ENCODE measurements around the gene CNNM2.
A peak's percentile ranks its signal among the peaks of the same experiment; 100 is the strongest.
"Not testable (repeated sequence)": the region's sequence is repeated elsewhere in the genome, so short reads cannot be mapped to it uniquely, and the experiment has no call there.

The CNNM2 gene

DNA sequence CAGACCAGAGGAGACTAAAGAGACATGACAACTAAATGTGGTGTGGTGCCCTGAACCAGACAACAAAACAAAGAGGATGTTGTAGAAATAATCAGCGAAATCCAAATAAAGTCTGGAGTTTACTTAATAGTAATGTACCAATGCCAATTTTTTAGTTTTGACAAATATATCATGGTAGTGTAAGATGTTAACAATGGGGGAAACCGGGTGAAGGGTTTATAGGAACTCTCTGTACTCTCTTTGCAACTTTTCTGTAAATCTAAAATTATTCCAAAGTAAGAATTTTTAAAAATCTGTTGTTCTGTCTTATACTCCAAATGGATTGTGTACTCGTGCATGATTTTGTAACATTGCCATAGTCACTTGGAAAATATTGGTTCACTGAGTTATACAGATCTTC, 129.3 kb downstream of the CNNM2 start:
- FAIRE-seq (no peak), DNase-seq (ENCODE audit: insufficient read length) (no peak)
- TF ChIP-seq POLR2A (IDR thresholded peaks at IDR 0.05; ENCODE audit: low read depth, low read length), result no peak
- TF ChIP-seq TAF1 (IDR thresholded peaks at IDR 0.05; ENCODE audit: borderline replicate concordance, low read depth, low read length), result no peak
- TF ChIP-seq POLR2AphosphoS5 (IDR thresholded peaks at IDR 0.05; ENCODE audit: low read depth, low read length), result no peak

DNA sequence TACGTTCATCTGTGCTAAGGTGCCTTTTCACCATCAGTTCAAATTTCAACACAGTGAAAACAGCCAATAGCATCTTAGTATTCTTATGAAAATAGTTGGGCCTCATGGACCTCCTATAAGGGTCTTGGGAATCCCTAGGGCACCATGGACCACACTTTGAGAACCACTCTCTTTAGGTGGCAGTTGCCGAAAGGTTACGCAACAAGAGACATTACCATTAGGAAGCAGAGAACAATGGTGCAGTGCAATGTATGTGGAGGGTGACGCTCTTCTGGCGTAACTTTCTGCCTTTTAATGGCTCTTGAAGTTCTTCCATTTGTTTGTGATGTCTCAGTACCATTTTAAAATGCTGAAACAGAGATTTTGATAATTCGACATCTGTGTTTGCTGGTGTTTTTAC, 131.1 kb downstream of the CNNM2 start:
- FAIRE-seq, result no peak
- TF ChIP-seq POLR2AphosphoS5 (IDR thresholded peaks at IDR 0.05; ENCODE audit: low read depth, low read length), result no peak
- TF ChIP-seq TAF1 (IDR thresholded peaks at IDR 0.05; ENCODE audit: borderline replicate concordance, low read depth, low read length), result no peak
- TF ChIP-seq POLR2A (IDR thresholded peaks at IDR 0.05; ENCODE audit: low read depth, low read length), result no peak

DNA sequence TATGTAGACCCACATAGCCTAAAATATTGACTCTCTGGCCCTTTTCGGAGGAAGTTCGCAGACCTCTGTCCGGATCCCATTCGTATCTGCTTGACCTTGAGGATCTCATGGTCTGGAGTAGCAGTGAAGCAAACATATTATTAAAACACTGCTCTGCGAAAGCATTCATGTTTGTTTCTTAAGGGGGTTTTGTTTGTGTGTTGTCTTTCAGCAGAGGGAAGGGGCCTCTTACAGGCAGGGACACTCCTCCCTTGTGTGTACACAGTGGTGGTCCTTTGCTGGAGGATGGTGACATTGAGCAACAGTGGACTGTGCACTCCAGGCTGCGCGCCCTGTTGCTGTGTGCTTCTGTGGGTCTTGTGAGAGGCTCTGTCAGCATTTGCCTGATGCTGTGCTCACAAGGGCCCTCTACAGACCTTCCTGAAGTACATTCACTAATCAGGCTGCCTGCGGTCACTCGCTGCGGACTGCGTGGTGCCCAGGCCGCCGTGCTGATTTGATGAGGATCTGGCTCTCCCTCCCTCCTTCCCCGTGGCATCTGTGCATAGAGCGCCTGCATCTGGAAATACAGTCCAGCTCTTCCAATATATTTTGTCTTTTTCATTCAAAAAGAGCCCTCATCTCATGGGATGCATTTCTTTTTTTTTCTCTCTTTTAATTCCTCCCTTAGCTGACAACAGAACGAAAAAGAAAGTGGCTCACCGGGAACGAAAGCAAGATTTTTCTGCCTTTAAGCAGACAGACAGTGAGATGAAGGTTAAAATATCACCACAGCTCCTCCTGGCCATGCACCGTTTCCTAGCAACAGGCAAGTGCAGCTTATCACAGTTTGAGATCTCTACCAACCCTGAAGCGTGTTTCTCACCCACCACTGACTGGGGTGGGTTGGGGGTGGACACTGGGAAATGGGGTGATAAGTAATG, 135.8 kb downstream of the CNNM2 start:
- DNase-seq (ENCODE audit: insufficient read length), result peak; percentile 46

More for the DNA sequence above, 131.1 kb downstream of the CNNM2 start:
- DNase-seq (ENCODE audit: insufficient read length), result no peak

DNA sequence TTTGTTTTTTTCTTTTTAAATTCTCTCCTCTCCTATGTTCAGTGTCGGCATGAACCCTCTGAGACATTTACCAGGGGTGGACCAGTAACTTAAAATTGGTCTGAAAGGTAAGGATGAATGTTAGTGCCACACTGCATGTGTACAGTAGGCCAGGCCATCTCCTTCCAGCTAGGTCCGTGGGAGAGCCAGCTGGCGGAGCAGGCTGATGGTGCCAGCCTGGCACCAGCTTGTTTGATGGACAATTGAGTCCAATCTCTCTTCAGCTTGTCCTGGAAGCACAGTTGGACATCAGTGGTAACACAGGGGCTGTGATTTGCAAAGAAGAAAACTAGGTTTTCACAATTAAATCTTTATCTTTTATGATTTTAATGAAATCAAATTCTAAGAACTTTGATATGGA, 136.5 kb downstream of the CNNM2 start:
- DNase-seq (ENCODE audit: insufficient read length) (no peak), FAIRE-seq (peak; percentile 14)
- no peak for TF ChIP-seq POLR2AphosphoS5 (IDR thresholded peaks at IDR 0.05; ENCODE audit: low read depth, low read length)
- no peak for TF ChIP-seq POLR2A (IDR thresholded peaks at IDR 0.05; ENCODE audit: low read depth, low read length)

More for the DNA sequence above, 135.8 kb downstream of the CNNM2 start:
- TF ChIP-seq POLR2A (IDR thresholded peaks at IDR 0.05; ENCODE audit: low read depth, low read length) (no peak), POLR2AphosphoS5 (IDR thresholded peaks at IDR 0.05; ENCODE audit: low read depth, low read length) (no peak), TAF1 (IDR thresholded peaks at IDR 0.05; ENCODE audit: borderline replicate concordance, low read depth, low read length) (no peak)
- peak; percentile 89 for FAIRE-seq

DNA sequence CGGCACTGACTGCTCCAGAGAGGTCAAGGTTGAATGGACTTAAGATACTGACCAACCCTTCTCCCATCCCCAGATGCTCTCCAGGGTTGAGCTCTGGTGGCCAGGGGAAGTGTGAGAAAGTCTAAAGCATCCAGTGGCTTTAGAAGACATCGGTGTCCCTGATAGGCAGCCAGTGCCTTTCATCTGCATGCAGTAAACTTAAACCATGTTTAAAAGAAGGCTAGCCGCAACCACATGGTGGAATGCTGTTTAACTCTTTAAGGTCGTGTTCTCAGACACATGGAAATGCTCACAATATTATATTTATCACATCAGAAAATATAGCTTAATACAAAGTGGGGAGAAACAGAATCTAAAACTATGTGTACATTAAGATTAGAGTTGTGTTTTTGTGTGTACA, 137.0 kb downstream of the CNNM2 start:
- no peak for FAIRE-seq
- DNase-seq (ENCODE audit: insufficient read length), result no peak
- TF ChIP-seq POLR2AphosphoS5 (IDR thresholded peaks at IDR 0.05; ENCODE audit: low read depth, low read length) (no peak), TAF1 (IDR thresholded peaks at IDR 0.05; ENCODE audit: borderline replicate concordance, low read depth, low read length) (no peak), POLR2A (IDR thresholded peaks at IDR 0.05; ENCODE audit: low read depth, low read length) (no peak)

DNA sequence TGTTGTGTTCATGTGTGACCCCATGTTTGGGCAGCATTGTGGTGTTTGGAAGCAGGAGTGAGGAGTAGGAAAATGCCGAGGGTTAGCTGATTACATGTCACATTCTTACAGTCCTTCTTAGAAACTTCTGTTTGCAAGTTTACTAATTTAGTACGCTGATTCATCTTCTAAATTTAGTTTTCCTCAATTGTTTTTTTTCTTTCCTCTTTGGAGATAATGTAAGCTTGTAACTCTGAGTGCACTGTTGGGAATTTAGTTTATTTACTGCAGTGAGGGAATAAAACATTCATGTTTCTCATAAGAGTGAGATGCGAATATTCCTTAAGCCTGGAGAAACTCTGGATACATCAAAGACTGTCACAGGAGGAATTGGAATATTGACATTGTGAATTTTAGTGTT, 139.9 kb downstream of the CNNM2 start:
- FAIRE-seq (no peak), DNase-seq (ENCODE audit: insufficient read length) (no peak)
- TF ChIP-seq TAF1 (IDR thresholded peaks at IDR 0.05; ENCODE audit: borderline replicate concordance, low read depth, low read length) (no peak), POLR2A (IDR thresholded peaks at IDR 0.05; ENCODE audit: low read depth, low read length) (no peak), POLR2AphosphoS5 (IDR thresholded peaks at IDR 0.05; ENCODE audit: low read depth, low read length) (no peak)

DNA sequence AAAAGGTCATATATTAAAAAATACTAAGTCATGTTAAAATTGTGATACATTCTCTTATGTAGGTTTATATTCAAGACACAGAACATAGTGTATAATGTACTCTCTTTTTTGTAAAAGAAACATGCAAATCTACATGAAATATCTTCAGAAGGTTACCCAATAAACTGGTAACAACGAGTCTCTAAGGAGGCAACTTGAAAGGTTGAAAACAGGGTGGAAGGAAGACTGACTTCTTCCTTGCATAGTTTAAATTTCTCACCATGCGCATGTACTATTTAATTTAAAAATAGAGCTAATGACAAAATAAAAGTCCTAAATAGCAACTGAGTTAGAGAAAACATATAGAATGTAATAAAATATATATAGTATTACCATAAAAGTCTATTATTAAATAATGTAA, 142.5 kb downstream of the CNNM2 start:
- TF ChIP-seq POLR2AphosphoS5 (IDR thresholded peaks at IDR 0.05; ENCODE audit: low read depth, low read length), result no peak
- TF ChIP-seq POLR2A (IDR thresholded peaks at IDR 0.05; ENCODE audit: low read depth, low read length), result no peak
- TF ChIP-seq TAF1 (IDR thresholded peaks at IDR 0.05; ENCODE audit: borderline replicate concordance, low read depth, low read length), result no peak
- no peak for FAIRE-seq
- DNase-seq (ENCODE audit: insufficient read length), result no peak

DNA sequence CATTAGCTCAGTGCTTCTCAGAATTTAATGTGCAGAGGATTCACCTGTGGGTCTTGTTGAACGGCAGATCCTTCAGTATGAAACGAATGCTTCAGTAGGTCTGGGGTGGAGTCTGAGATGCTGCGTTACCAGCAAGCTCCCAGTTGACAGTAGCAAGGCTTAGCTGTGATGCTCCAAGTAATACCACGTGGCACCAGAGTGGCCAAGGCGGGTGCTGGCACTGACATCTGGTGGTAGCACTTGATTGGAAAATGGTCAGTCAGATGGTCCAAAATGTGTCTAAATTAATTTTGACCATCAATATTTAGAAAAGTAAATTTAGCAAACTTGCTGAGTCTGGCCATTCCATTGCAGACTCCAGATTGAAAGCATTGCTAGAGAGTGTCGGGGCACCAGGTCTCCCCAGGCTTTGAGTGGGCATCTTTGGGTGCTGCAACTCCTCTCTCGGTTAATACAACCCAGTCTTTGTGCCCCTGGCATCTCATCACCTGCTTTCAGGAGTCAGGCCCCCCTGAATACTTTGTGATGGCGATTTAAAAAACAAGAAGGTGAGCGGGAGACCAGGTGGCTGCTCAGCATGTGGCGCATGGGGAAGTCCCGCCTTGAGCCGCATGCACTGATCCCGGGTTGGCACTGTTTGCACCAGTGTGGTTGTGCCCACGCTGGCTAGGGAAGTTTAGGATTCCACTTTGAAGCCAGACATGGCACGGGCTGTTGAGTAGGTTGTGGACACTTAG, 144.9 kb downstream of the CNNM2 start:
- TF ChIP-seq POLR2A (IDR thresholded peaks at IDR 0.05; ENCODE audit: low read depth, low read length) (no peak), TAF1 (IDR thresholded peaks at IDR 0.05; ENCODE audit: borderline replicate concordance, low read depth, low read length) (no peak), POLR2AphosphoS5 (IDR thresholded peaks at IDR 0.05; ENCODE audit: low read depth, low read length) (no peak)
- FAIRE-seq, result no peak
- DNase-seq (ENCODE audit: insufficient read length), result no peak

DNA sequence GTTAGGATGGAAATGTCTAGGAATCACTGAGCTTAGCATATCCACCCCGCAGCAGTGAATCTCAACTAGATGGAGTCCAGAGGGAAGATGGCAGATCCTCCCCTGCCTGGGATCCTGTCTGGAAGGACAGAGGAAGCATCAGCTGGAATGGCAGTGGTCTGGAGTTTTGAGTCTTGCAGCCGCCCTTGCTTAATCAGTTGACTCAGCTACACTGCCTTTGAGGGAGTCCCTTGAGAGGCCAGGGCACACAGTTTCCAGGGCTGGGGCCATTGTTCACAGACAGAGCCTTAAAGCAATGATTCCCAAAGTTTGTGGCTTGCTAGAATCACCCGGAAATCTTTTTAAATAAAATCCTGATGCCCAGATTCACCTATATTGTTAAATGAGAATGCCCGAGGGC, 146.9 kb downstream of the CNNM2 start:
- FAIRE-seq, result no peak

DNA sequence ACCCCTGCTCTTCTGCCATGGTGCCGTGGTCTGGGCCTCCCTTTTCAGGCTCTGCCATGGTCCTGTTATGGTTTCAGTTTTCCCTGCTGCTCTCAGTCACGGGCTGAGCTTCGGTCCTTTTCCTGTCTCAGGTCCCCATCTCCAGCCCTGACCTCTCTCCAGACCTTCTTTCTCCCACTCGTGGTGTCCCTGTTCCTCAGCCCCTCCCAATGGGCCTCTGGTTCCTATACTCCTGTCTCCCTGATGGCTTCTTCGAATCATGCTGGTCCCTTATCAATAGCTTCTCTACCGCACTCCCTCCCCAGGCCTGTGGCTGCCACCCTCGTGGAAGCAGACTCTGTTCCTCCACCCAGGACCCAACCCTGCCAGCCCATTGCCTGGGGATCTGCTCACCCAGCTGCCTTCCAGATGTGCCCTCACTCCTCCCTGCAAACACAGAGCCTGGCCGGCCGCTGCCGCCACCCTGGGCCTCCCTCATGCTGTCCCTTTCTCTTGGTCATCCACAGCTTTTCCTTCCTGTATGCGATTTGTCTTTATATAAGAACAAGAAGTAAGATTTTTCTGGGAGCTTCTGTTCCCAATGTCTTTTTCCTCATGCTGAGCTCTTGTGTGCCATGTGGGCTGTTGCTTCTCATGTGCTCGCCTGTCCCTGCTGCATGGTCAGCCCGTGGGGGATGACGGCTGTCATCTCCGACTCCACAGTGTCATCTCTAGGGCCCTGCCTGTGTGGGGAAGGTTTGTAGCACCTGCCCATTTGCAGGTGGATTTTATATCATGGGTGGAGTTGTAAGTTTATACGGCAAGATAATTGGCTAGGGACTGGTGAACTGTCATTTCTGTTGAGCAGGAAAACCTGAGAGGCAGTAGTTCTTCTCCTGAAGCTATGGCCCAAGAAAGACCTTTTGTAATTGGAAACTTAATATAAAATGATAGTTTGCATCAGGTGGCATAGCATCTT, 148.3 kb downstream of the CNNM2 start:
- DNase-seq (ENCODE audit: insufficient read length), result no peak
- peak; percentile 14 for FAIRE-seq
- no peak for TF ChIP-seq TAF1 (IDR thresholded peaks at IDR 0.05; ENCODE audit: borderline replicate concordance, low read depth, low read length)
- no peak for TF ChIP-seq POLR2A (IDR thresholded peaks at IDR 0.05; ENCODE audit: low read depth, low read length)
- no peak for TF ChIP-seq POLR2AphosphoS5 (IDR thresholded peaks at IDR 0.05; ENCODE audit: low read depth, low read length)

More for the DNA sequence above, 146.9 kb downstream of the CNNM2 start:
- DNase-seq (ENCODE audit: insufficient read length), result no peak
- no peak for TF ChIP-seq POLR2A (IDR thresholded peaks at IDR 0.05; ENCODE audit: low read depth, low read length)
- no peak for TF ChIP-seq POLR2AphosphoS5 (IDR thresholded peaks at IDR 0.05; ENCODE audit: low read depth, low read length)
- no peak for TF ChIP-seq TAF1 (IDR thresholded peaks at IDR 0.05; ENCODE audit: borderline replicate concordance, low read depth, low read length)

DNA sequence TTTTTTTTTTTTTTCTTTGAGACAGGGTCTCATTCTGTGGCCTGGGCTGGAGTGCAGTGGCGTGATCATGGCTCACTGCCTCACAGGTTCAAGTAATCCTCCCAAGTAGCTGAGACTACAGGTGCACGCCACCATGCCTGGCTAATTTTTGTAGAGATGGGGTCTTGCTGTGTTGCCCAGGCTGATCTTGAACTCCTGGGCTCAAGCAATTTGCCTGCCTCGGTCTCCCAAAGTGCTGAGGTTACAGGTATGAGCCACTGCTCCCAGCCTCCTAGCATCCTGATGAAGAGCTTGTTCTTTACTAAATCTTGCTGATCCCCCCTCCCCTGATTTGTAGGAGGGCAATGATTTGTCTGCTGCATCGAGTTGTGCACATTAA, 149.0 kb downstream of the CNNM2 start:
- FAIRE-seq; DNase-seq (ENCODE audit: insufficient read length): not testable (repeated sequence)
